GM12874 (cell line): Measurements from ENCODE around the gene EPC1.

Source experiments
- TF ChIP-seq, protein P1 (sequence below): IDR thresholded peaks from 2 replicates; pipeline ENCODE4 v1.5.1; 2011; ENCODE audit warnings: low read depth, mild to moderate bottlenecking, control low read depth, low read length, moderate library complexity; ENCODE audit not compliant: insufficient read depth

The EPC1 gene

GRCh38 chr10:32379950-32380551 is 33.1 kb upstream of the EPC1 start:
- TF ChIP-seq, protein P1, sequence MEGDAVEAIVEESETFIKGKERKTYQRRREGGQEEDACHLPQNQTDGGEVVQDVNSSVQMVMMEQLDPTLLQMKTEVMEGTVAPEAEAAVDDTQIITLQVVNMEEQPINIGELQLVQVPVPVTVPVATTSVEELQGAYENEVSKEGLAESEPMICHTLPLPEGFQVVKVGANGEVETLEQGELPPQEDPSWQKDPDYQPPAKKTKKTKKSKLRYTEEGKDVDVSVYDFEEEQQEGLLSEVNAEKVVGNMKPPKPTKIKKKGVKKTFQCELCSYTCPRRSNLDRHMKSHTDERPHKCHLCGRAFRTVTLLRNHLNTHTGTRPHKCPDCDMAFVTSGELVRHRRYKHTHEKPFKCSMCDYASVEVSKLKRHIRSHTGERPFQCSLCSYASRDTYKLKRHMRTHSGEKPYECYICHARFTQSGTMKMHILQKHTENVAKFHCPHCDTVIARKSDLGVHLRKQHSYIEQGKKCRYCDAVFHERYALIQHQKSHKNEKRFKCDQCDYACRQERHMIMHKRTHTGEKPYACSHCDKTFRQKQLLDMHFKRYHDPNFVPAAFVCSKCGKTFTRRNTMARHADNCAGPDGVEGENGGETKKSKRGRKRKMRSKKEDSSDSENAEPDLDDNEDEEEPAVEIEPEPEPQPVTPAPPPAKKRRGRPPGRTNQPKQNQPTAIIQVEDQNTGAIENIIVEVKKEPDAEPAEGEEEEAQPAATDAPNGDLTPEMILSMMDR = no peak

DNA sequence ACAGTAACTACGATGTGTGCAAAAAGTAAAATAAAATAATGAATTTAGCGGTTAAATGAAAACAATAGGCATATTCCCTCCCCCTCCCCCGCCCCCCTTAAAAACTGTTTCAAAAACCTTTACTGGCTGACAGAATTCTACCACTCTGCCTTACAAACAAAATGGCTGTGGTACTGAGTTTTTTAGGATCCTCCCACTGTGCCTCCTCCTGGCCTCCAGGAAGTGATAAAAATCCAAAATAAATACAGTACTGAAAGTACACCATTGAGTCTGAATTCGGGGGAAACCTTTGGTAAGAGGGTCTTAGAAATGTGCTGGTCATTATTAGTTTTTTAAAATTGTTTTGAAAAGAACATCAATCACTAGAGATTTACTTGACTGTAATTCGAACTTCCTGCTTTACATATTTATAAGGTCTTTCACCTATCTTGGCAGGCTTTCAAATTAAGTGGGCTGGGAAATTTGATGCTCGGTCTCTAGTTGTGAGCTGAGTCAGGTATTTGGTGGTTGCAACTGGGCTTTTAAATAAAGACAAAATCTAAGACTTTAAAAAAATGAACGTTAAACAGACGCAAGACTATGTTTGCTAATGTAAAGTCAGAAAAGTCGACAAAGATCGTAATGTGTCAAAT is 32.5 kb upstream of the EPC1 start:
- TF ChIP-seq, protein P1 = no peak

GRCh38 chr10:32378363-32379317 is 31.7 kb upstream of the EPC1 start:
- TF ChIP-seq, protein P1 = no peak

- TF ChIP-seq, protein P1 = peak; percentile 42
Observed at GRCh38 chr10:32377458-32378259, 30.7 kb upstream of the EPC1 start.

- TF ChIP-seq, protein P1 = no peak
Observed at GRCh38 chr10:32376771-32377170, 29.8 kb upstream of the EPC1 start.

DNA sequence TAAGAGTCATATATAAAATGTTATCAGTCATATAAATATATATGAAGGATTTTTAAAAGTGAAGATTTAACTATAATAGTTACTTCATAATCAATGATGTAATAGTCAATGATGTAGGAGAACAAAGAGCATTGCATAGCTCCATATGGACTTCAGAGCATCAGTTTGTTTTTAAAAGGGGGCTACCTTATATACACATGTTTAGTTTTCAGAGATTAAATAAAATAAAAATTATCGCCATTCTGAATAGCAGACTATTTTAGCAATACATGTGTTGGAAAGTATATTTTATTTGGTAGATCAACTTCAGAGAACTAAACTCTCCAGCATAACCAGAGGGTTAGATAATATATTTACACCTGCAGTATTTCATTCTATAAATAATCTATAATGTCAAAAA is 29.1 kb upstream of the EPC1 start:
- TF ChIP-seq, protein P1 = no peak
